Choroid plexus epithelial cell (primary cell): ENCODE data around the gene ITGA8.

Experiments used
- DNase-seq: peaks from one replicate; pipeline ENCODE4 v3.0.0-alpha.2; 2010; ENCODE audit warnings: low read depth
- H3K4me3 ChIP-seq: 2 replicates; pipeline ENCODE4 v1.5.1; 2011; ENCODE audit warnings: low read depth, mild to moderate bottlenecking, control low read depth, low read length, moderate library complexity
- CTCF ChIP-seq: conservative IDR thresholded peaks from 2 replicates; pipeline ENCODE4 v1.5.1; 2011; ENCODE audit warnings: low read depth, mild to moderate bottlenecking, control low read depth, inconsistent platforms, low read length, moderate library complexity

Gene ITGA8

GRCh38 chr10:15720635-15721287 lies 1.0 kb upstream of the ITGA8 start:
- no peak overlapping the region for H3K4me3 ChIP-seq
- no peak for DNase-seq
- TF ChIP-seq CTCF, result no peak

GRCh38 chr10:15719049-15719898 lies 448 bp downstream of the ITGA8 start:
- no peak for DNase-seq
- peak overlapping the region; percentile 45 for H3K4me3 ChIP-seq
- no peak for TF ChIP-seq CTCF

DNA sequence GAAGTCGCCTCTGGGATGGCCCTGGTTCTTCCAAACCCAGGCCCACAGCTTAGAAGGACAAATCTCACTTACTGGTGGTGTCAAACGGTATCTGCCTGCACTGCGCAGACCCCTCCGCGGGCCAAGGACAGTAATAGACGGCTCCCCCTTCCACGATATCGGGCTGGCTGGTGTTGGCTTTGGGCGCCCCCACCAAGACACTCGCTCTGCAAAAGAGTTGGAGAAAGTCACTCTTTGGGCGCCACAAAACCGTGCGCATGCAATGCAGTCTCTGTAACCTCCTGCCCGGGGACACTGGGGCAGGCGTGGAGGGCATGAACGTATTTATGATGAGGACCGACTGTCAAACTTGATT lies 1.1 kb downstream of the ITGA8 start:
- peak overlapping the region; percentile 45 for H3K4me3 ChIP-seq
- TF ChIP-seq CTCF, result no peak
- DNase-seq, result no peak

DNA sequence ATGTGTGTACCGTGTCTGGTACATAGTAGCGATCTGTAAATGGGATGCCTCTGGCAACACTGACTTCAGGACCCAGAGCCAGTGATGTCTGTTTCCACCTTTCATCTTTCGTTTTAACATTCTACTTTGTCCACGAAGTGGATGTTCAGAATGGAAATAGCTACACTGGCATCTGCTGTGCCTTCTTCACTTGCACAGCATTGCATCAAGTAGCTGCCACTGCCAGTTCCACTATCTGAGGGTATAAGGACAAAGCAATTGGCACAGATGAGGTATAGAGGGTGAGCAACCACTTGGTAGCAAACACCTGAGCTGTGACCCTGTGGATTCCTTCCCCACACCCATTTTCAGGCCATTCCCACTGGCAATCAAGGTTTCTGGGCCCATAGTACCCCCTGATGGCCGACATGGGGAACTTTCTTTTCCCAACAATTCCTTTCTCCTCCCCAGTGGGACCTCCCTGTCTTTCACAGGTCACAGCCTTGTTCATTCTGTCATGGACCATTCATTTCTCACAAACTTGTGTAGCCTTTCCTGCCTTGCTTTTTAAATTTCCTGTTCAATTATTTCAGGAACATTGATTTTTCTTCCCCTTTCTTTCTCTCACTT lies 4.0 kb downstream of the ITGA8 start:
- DNase-seq, result peak; percentile 54
- H3K4me3 ChIP-seq, result no peak overlapping the region
- TF ChIP-seq CTCF, result peak; percentile 89

GRCh38 chr10:15714847-15715246 lies 4.9 kb downstream of the ITGA8 start:
- no peak overlapping the region for H3K4me3 ChIP-seq
- no peak for TF ChIP-seq CTCF
- no peak for DNase-seq

DNA sequence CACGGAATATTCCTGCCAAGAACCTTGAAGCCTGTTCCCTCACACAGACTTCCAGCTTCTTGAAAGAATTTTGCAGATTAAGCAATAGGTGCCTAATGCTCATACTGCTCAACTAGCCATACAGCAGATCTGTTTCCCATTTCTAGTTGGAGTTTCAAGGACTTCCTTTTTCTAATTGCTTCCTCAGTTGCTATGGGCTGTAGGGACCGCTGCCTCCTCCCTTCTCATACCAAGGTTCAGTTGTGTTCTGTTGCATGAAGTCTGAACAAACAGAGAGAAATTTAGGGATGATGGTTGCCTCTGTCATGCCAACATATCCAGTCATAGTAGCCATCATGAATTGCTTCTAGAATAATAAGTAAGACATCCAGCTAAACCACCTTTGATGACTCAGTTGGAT lies 6.8 kb downstream of the ITGA8 start:
- H3K4me3 ChIP-seq, result no peak overlapping the region
- peak; percentile 39 for DNase-seq
- no peak for TF ChIP-seq CTCF

DNA sequence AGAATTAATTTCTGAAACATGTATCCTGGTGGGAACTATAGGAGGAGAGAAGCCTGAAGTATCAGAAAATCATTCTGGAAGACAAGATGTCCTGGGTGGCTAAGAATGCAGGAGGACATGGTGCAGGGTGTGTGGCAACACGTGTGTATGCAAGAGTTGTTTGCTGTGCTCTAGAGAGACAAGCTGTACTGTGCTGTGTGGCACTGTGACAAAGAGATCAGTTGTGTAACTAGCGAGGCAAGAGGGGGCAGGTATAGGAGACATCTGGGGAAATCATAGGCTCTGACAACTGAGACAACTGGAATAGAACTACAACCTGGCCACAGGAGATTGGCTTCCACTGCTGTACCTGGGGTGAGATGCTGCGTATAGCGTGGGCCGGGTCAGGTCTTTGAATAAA lies 9.3 kb downstream of the ITGA8 start:
- DNase-seq, result no peak
- no peak for TF ChIP-seq CTCF
- H3K4me3 ChIP-seq, result no peak overlapping the region
